ENCODE data around the gene TRIP4.
"Not testable (repeated sequence)": the region's sequence is repeated elsewhere in the genome, so short reads cannot be mapped to it uniquely, and the experiment has no call there.

The TRIP4 gene

DNA sequence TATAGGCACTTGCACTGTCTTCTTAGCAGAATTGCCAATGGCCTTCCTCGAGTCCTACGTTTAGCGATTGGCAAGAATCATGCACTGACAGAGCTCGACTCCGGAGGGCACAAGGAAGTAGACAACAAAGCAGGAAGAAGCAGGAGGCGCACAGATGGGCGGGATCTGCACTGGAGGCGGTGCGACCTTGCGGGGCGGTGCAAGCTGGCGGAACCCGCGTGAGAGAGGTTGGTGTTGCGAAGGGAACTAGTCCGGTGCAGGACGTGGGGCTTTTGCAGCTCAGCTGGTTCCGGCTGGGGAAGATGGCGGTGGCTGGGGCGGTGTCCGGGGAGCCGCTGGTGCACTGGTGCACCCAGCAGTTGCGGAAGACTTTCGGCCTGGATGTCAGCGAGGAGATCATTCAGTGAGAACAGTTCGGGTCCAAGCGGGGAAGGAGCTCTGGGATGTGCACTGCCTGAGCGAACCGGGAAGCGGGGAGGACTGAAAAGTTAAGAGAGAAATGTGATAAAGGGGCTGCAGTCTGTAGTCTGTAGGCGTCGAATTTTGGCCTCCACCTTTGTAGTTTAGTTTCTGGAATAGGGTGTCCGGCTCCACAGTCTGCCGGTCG is at the start of gene TRIP4:
TSS of gene TRIP4 (plus strand) at position 275 of the 607 bp plus-strand sequence. CDS start at position 303, 28 bp downstream.
- H3K9me3 ChIP-seq (ENCODE audit: insufficient read depth, low read depth, low read length) = no peaks in the 10 kb centered on the region
- H3K4me3 ChIP-seq (ENCODE audit: low read length) = peak within 1 kb of the TSS; percentile 93
- peak within 1 kb of the TSS; percentile 90 for H3K9ac ChIP-seq (ENCODE audit: low read depth, low read length)
- H3K36me3 ChIP-seq (ENCODE audit: insufficient read depth, low read depth, low read length) = no peaks in the 10 kb centered on the region
- H3K27me3 ChIP-seq (ENCODE audit: insufficient read depth, low read length) = no peaks in the 10 kb centered on the region; the same call in 1 of the 2 replicates
- no peak within 1 kb of the TSS for H3K27ac ChIP-seq (ENCODE audit: low read length)
- H3K4me1 ChIP-seq (ENCODE audit: insufficient read depth, low read length) = no peaks in the 10 kb centered on the region

DNA sequence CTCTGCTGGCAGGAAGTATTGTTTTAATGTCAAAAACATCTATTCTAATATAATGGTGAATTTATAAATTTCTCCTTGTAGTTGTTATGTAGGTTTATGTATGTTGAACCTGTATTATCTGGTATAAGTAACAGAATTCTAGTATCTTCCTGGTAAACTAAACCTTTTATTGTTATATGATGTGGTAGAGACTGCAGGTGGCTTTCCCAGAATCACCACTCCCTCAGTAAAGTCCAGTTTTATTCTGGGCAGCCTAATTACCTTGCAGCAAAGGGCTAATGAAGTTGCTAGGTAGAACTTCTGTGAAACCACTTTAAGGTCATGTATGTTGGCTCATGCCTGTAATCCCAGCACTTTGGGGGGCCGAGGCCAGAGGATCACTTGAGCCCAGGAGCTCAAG is 47.3 kb upstream of the TRIP4 start:
- Histone ChIP-seq H3K9ac (ENCODE audit: low read depth, low read length) (no peak overlapping the region), H3K4me1 (ENCODE audit: insufficient read depth, low read length) (no peaks in the 10 kb centered on the region), H3K27ac (ENCODE audit: low read length) (no peak overlapping the region), H3K9me3 (ENCODE audit: insufficient read depth, low read depth, low read length) (no peaks in the 10 kb centered on the region), H3K27me3 (ENCODE audit: insufficient read depth, low read length) (no peaks in the 10 kb centered on the region), H3K36me3 (ENCODE audit: insufficient read depth, low read depth, low read length) (peaks cover 4% of the 10 kb centered on the region; the same call in 1 of the 2 replicates), H3K4me3 (ENCODE audit: low read length) (no peak overlapping the region)

DNA sequence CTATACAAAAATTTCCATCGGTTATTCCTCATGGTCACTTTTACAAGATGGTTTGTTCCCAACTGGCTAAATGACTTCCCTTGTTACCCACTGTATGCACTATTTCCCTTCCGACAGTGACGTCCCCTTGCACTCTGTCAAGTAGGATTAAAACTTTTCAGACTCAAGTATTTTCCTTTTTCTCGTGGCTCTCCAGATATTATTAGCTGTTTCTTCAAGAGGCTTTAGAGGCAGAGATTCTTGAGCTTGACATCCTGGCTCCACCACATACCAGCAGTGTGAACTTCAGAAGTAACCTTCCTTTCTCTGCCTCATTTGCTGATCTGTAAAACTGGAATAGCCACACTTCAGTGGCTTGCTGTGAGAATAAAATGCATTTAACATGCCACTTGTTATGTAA is 45.7 kb upstream of the TRIP4 start:
- H3K4me3 ChIP-seq (ENCODE audit: low read length) = no peak overlapping the region
- peaks cover 4% of the 10 kb centered on the region; the same call in 1 of the 2 replicates for H3K36me3 ChIP-seq (ENCODE audit: insufficient read depth, low read depth, low read length)
- no peaks in the 10 kb centered on the region for H3K4me1 ChIP-seq (ENCODE audit: insufficient read depth, low read length)
- no peaks in the 10 kb centered on the region for H3K9me3 ChIP-seq (ENCODE audit: insufficient read depth, low read depth, low read length)
- H3K9ac ChIP-seq (ENCODE audit: low read depth, low read length) = no peak overlapping the region
- no peak overlapping the region for H3K27ac ChIP-seq (ENCODE audit: low read length)
- no peaks in the 10 kb centered on the region for H3K27me3 ChIP-seq (ENCODE audit: insufficient read depth, low read length)

DNA sequence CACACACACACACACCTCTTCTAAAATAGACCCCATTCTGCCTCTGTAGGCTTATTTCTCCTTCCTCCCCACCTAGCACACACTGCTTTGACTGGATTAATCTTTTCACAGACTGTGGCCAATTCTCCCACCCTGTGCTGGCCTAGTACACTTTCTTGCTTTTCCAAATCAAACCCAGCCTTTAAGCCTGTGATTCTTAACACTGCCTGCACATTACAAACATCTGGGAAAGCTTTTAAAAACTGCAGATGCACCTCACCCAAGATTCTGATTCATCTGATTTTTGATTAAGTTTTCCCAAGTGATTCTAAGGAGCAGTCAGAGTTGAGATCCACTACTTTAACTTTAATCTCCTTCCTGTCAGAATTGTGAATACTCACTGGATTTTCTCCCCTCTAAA is 44.4 kb upstream of the TRIP4 start:
- Histone ChIP-seq H3K4me3 (ENCODE audit: low read length) (no peak overlapping the region), H3K27ac (ENCODE audit: low read length) (no peak overlapping the region), H3K9me3 (ENCODE audit: insufficient read depth, low read depth, low read length) (no peaks in the 10 kb centered on the region), H3K9ac (ENCODE audit: low read depth, low read length) (no peak overlapping the region), H3K36me3 (ENCODE audit: insufficient read depth, low read depth, low read length) (peaks cover 4% of the 10 kb centered on the region), H3K4me1 (ENCODE audit: insufficient read depth, low read length) (no peaks in the 10 kb centered on the region), H3K27me3 (ENCODE audit: insufficient read depth, low read length) (no peaks in the 10 kb centered on the region)

DNA sequence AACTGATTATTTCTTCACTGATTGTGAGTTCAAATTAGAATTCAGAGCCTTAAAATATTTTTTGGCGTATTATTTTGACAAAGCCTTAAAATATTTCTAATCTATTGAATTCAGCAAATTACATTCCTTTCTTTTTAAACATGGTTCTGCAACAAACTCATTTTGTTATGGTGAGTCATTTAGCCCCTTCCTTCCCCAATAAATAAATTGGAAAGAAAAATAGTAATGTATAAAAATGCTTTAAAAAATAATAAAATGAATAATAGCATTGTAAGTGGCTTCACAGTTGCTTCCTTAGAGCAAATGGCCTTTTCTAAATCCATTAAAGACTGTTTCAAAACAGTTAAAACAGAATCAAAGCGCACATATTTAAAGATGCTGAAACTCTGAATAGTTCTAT is 43.8 kb upstream of the TRIP4 start:
- Histone ChIP-seq H3K4me3 (ENCODE audit: low read length) (no peak overlapping the region), H3K4me1 (ENCODE audit: insufficient read depth, low read length) (no peaks in the 10 kb centered on the region), H3K9ac (ENCODE audit: low read depth, low read length) (no peak overlapping the region), H3K36me3 (ENCODE audit: insufficient read depth, low read depth, low read length) (peaks cover 4% of the 10 kb centered on the region), H3K27me3 (ENCODE audit: insufficient read depth, low read length) (no peaks in the 10 kb centered on the region), H3K27ac (ENCODE audit: low read length) (no peak overlapping the region), H3K9me3 (ENCODE audit: insufficient read depth, low read depth, low read length) (no peaks in the 10 kb centered on the region)

DNA sequence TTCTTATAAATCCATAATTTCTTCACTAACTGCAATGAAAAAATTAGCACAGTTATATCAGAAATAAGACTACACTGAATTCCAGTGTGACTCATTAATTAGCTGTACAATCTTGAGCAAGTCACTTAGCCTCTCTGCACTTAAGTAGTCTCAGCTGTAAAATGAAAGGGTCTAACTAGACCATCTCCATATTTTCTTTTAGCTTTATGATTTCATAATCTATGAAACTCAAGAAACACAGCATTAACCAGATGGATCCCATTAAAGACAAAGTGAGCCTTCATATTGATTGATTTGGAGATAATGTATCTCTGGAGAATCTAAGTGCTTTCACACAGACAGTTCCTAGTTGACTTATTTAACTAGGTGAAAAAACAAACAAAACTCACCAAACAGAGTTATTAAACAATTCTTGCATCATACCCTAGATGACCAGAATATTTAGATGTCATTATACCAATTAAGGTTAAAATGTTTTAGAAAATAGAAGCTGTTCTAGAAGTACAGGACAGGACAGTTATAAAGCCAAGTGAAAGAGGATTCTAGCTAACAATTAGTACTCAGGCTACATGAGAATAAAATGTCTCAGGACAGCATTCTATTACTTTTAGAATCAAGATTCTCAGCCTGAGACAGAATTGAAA is 42.9 kb upstream of the TRIP4 start:
- Histone ChIP-seq H3K27ac (ENCODE audit: low read length) (no peak overlapping the region), H3K4me3 (ENCODE audit: low read length) (no peak overlapping the region), H3K27me3 (ENCODE audit: insufficient read depth, low read length) (no peaks in the 10 kb centered on the region), H3K9ac (ENCODE audit: low read depth, low read length) (no peak overlapping the region), H3K4me1 (ENCODE audit: insufficient read depth, low read length) (no peaks in the 10 kb centered on the region), H3K9me3 (ENCODE audit: insufficient read depth, low read depth, low read length) (no peaks in the 10 kb centered on the region), H3K36me3 (ENCODE audit: insufficient read depth, low read depth, low read length) (peaks cover 4% of the 10 kb centered on the region)

DNA sequence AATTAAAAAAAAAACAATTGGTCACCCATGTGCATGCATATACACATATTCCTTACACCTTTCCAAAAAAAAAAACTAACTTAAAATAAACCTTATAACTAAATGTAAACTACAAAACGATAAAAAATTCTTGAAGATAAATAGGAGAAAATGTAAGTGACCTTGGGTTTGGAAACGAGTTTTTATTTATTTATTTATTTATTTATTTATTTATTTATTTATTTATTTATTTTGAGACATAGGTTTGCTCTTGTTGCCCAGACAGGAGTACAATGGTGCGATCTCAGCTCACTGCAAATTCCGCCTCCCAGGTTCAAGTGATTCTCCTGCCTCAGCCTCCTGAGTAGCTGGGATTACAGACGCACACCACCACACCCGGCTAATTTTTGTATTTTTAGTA is 41.4 kb upstream of the TRIP4 start:
- not testable (repeated sequence) for H3K36me3 ChIP-seq (ENCODE audit: insufficient read depth, low read depth, low read length)

DNA sequence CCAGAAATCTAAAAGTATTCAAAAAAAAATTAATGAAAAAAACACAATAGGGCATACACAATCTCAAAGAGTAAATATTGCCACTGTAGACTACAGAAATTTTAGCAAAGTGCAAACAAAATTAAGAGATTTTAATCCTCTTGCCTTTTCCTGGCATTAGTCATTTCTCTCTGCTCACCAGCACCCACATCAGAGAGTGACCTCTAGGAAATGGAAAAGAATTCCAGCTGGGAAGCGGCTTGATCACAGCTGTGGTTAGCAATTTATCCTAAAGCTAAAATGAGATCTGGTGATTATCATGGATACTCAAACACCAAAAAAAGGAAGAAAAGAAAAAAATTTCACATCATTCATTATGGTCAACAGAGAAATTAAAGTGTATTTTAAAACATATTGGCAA is 39.2 kb upstream of the TRIP4 start:
- Histone ChIP-seq H3K36me3 (ENCODE audit: insufficient read depth, low read depth, low read length) (no peaks in the 10 kb centered on the region; the same call in none of the 2 replicates), H3K4me3 (ENCODE audit: low read length) (no peak overlapping the region), H3K9ac (ENCODE audit: low read depth, low read length) (no peak overlapping the region), H3K4me1 (ENCODE audit: insufficient read depth, low read length) (no peaks in the 10 kb centered on the region), H3K27ac (ENCODE audit: low read length) (no peak overlapping the region), H3K9me3 (ENCODE audit: insufficient read depth, low read depth, low read length) (no peaks in the 10 kb centered on the region), H3K27me3 (ENCODE audit: insufficient read depth, low read length) (no peaks in the 10 kb centered on the region)

More for the DNA sequence above, 41.4 kb upstream of the TRIP4 start:
- not testable (repeated sequence) for H3K9ac ChIP-seq (ENCODE audit: low read depth, low read length); H3K9me3 ChIP-seq (ENCODE audit: insufficient read depth, low read depth, low read length); H3K4me1 ChIP-seq (ENCODE audit: insufficient read depth, low read length); H3K27ac ChIP-seq (ENCODE audit: low read length); H3K27me3 ChIP-seq (ENCODE audit: insufficient read depth, low read length); H3K4me3 ChIP-seq (ENCODE audit: low read length)

DNA sequence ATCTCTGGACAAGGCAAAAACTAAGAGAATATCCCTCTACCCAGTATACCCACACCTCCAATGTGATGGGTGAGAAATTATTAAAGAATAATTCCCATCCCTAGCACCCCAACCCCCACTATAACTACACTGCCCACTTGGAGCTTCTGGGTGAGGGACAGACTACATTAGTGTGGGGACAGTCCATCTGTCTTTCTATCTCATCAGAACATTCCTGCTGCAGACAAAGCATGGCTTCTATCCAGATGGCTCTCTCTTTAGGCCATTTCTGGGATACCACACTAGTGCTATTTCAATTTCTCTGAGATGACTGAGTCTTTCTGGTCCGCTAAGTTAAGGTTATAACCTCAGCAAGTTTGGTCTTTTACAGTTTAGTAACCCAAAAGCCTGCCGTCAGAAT is 38.3 kb upstream of the TRIP4 start:
- H3K9ac ChIP-seq (ENCODE audit: low read depth, low read length) = no peak overlapping the region
- no peaks in the 10 kb centered on the region; the same call in none of the 2 replicates for H3K36me3 ChIP-seq (ENCODE audit: insufficient read depth, low read depth, low read length)
- no peaks in the 10 kb centered on the region for H3K9me3 ChIP-seq (ENCODE audit: insufficient read depth, low read depth, low read length)
- no peak overlapping the region for H3K4me3 ChIP-seq (ENCODE audit: low read length)
- H3K27me3 ChIP-seq (ENCODE audit: insufficient read depth, low read length) = no peaks in the 10 kb centered on the region
- H3K27ac ChIP-seq (ENCODE audit: low read length) = no peak overlapping the region
- peaks cover 1% of the 10 kb centered on the region; the same call in 1 of the 2 replicates for H3K4me1 ChIP-seq (ENCODE audit: insufficient read depth, low read length)

DNA sequence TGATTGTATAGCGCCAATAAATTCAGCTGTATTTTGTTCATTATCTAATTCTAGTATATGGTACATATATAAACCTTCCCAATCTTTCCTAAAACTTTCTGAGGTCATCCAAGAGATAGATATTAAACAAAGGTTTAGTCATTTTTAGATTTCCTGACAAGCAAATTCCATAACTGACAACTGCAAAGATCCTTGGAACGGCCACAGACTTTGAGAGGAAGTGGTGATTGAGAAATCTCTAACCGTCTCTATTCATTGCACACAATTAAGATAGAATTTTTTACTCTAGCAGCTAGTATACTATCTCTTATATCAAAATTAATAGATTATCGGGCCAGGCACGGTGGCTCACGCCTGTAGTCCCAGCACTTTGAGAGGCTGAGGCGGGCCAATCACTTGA is 36.4 kb upstream of the TRIP4 start:
- H3K27ac ChIP-seq (ENCODE audit: low read length) = no peak overlapping the region
- no peak overlapping the region for H3K9ac ChIP-seq (ENCODE audit: low read depth, low read length)
- H3K9me3 ChIP-seq (ENCODE audit: insufficient read depth, low read depth, low read length) = no peaks in the 10 kb centered on the region

DNA sequence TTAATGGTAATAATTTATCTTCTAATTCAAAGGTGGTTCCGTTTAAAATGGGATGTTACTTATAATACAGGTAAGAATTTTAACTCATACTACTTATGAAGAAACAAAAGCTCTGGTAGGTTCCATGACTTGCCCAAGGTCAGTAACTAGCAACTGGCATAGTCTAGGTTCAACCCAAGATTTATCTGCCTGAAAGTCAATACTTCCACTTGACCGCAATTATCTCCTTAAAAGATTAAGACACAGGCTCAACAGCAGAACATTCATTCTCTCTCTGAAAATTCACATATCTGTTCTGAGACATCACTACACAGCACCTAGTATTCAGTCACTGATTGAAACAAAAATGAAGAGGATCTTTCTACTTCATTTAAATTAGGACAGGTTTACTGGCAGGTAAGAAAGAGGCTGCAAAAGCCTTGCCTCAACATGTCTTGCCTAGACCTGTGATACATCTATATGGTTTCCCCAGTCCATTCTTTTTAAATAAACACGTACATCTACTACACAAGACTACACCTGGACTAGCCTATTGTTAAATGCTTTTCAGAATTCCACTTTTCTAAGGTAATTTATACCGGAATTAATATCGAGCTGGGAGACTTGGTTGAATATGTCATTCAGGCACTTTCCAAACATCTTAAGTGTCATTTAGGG is 32.8 kb upstream of the TRIP4 start:
- Histone ChIP-seq H3K36me3 (ENCODE audit: insufficient read depth, low read depth, low read length) (no peaks in the 10 kb centered on the region), H3K4me3 (ENCODE audit: low read length) (peak overlapping the region; percentile 96), H3K4me1 (ENCODE audit: insufficient read depth, low read length) (peaks cover 7% of the 10 kb centered on the region), H3K27ac (ENCODE audit: low read length) (no peak overlapping the region), H3K9me3 (ENCODE audit: insufficient read depth, low read depth, low read length) (no peaks in the 10 kb centered on the region), H3K9ac (ENCODE audit: low read depth, low read length) (peak overlapping the region; percentile 77), H3K27me3 (ENCODE audit: insufficient read depth, low read length) (no peaks in the 10 kb centered on the region)

More for the DNA sequence above, 36.4 kb upstream of the TRIP4 start:
- H3K27me3 ChIP-seq (ENCODE audit: insufficient read depth, low read length) = no peaks in the 10 kb centered on the region
- H3K4me1 ChIP-seq (ENCODE audit: insufficient read depth, low read length) = peaks cover 7% of the 10 kb centered on the region
- H3K4me3 ChIP-seq (ENCODE audit: low read length) = no peak overlapping the region
- H3K36me3 ChIP-seq (ENCODE audit: insufficient read depth, low read depth, low read length) = no peaks in the 10 kb centered on the region; the same call in none of the 2 replicates
